GM23338 (cell line): ENCODE measurements around the gene HPDL. TPM values are rescaled to one million over a fixed set of nuclear protein-coding genes. Genes with fewer than 3 reads are reported as not detected.

Experiments
- ATAC-seq: fragments of 200-7000 bp; cut with Tn5 transposase; 3 replicates; pipeline ENCODE4 v1.9.1; 2020
- DNase-seq: peaks from one replicate; pipeline ENCODE4 v3.0.0-alpha.2; 2015; ENCODE audit warnings: low spot score
- H2AFZ ChIP-seq: fragments of 200-600 bp; sonication (generic); 2 replicates; pipeline ENCODE4 v1.8.0; 2016; ENCODE audit warnings: antibody characterized with exemption, mild to moderate bottlenecking, moderate library complexity
- H3F3A ChIP-seq: fragments of 200-600 bp; sonication (generic); replicated peaks from 2 replicates; pipeline ENCODE4 v1.8.0; 2017; ENCODE audit warnings: antibody characterized with exemption, mixed run types, low read depth
- H3K27ac ChIP-seq: fragments of 200-600 bp; sonication (generic); 2 replicates; pipeline ENCODE4 v1.6.1; 2016; ENCODE audit warnings: low read depth
- H3K27me3 ChIP-seq: fragments of 200-600 bp; sonication (generic); 2 replicates; pipeline ENCODE4 v1.8.0; 2016; ENCODE audit warnings: mild to moderate bottlenecking, mixed run types, moderate library complexity; ENCODE audit not compliant: insufficient read depth
- H3K36me3 ChIP-seq: fragments of 200-600 bp; sonication (generic); 2 replicates; pipeline ENCODE4 v1.8.0; 2016; ENCODE audit warnings: mild to moderate bottlenecking; ENCODE audit not compliant: insufficient read depth
- H3K4me1 ChIP-seq: fragments of 200-600 bp; sonication (generic); 2 replicates; pipeline ENCODE4 v1.8.0; 2016; ENCODE audit warnings: mild to moderate bottlenecking, moderate library complexity; ENCODE audit not compliant: insufficient read depth
- H3K4me2 ChIP-seq: fragments of 200-600 bp; sonication (generic); 2 replicates; pipeline ENCODE4 v1.7.1; 2017; ENCODE audit warnings: mixed run types
- H3K4me3 ChIP-seq: fragments of 200-600 bp; sonication (generic); 2 replicates; pipeline ENCODE4 v1.6.1; 2016; ENCODE audit warnings: mixed run types
- H3K79me2 ChIP-seq: fragments of 200-600 bp; sonication (generic); replicated peaks from 2 replicates; pipeline ENCODE4 v1.8.0; 2017; ENCODE audit warnings: mild to moderate bottlenecking; ENCODE audit not compliant: insufficient read depth
- H3K9me2 ChIP-seq: fragments of 200-600 bp; sonication (generic); 2 replicates; pipeline ENCODE4 v1.8.0; 2017; ENCODE audit not compliant: insufficient read depth
- H4K20me1 ChIP-seq: fragments of 200-600 bp; sonication (generic); replicated peaks from 2 replicates; pipeline ENCODE4 v1.8.0; 2017; ENCODE audit warnings: mild to moderate bottlenecking; ENCODE audit not compliant: insufficient read depth
- H3K27ac Mint-ChIP-seq: 2 replicates; pipeline ENCODE4 v1.8.0; 2020; ENCODE audit warnings: inconsistent platforms, mild to moderate bottlenecking, moderate library complexity, mixed read lengths
- H3K27me3 Mint-ChIP-seq: 3 replicates; pipeline ENCODE4 v1.8.0; 2022; ENCODE audit warnings: low read depth, mild to moderate bottlenecking, moderate library complexity, mixed read lengths, inconsistent platforms; ENCODE audit not compliant: insufficient read depth, poor library complexity
- H3K36me3 Mint-ChIP-seq: 3 replicates; pipeline ENCODE4 v1.8.0; 2021; ENCODE audit warnings: low read depth, mild to moderate bottlenecking, inconsistent platforms, moderate library complexity, mixed read lengths
- H3K4me1 Mint-ChIP-seq: 3 replicates; pipeline ENCODE4 v1.8.0; 2020; ENCODE audit warnings: mild to moderate bottlenecking, inconsistent platforms, mixed read lengths
- H3K4me3 Mint-ChIP-seq: 3 replicates; pipeline ENCODE4 v1.8.0; 2021; ENCODE audit warnings: moderate library complexity, mild to moderate bottlenecking, inconsistent platforms, mixed read lengths
- H3K9me3 Mint-ChIP-seq: 3 replicates; pipeline ENCODE4 v1.8.0; 2020; ENCODE audit warnings: moderate library complexity, mild to moderate bottlenecking, inconsistent platforms, mixed read lengths
- CTCF ChIP-seq, 2 experiments: fragments of 200-600 bp in 1 of 2; sonication (generic) in 1 of 2; conservative IDR thresholded peaks; 2 replicates each; pipeline versions ENCODE4 v1.5.1 to v1.6.1; 2016 to 2017; ENCODE audit warnings: antibody characterized with exemption in 2 of 2, low read depth in 2 of 2, mild to moderate bottlenecking in 2 of 2, moderate library complexity in 1 of 2
- EZH2 ChIP-seq: fragments of 200-600 bp; sonication (generic); IDR thresholded peaks from one replicate; pipeline ENCODE4 v1.8.0; 2017; ENCODE audit warnings: antibody characterized with exemption, mild to moderate bottlenecking, low read depth; ENCODE audit not compliant: unreplicated experiment
- JUNB ChIP-seq: IDR thresholded peaks from one replicate; pipeline ENCODE4 v1.6.1; 2016; ENCODE audit warnings: antibody characterized with exemption; ENCODE audit not compliant: unreplicated experiment
- POLR2AphosphoS5 ChIP-seq: IDR thresholded peaks from 2 replicates; pipeline ENCODE4 v1.6.1; 2016; ENCODE audit warnings: antibody characterized with exemption, low read depth
- ZNF331 ChIP-seq: fragments of 250-450 bp; sonication (Bioruptor Pico); IDR thresholded peaks from 2 replicates; pipeline ENCODE4 v1.5.0; 2020; ENCODE audit warnings: low read depth, mild to moderate bottlenecking, moderate library complexity
- ZNF462 ChIP-seq: fragments of 250-450 bp; sonication (Bioruptor Pico); IDR thresholded peaks from 2 replicates; pipeline ENCODE4 v1.5.0; 2020; ENCODE audit warnings: mild to moderate bottlenecking, moderate library complexity
- polyA plus RNA-seq: library from polyadenylated mRNA; unstranded; fragments of >200 nt; fragmentation: Nextera tagmentation; extraction: Ambion mirVana; gene quantifications from 2 replicates; pipeline ENCODE4 v1.2.1, GENCODE V29; 2016
- total RNA-seq: library from RNA; depleted of rRNA; stranded (reverse); fragments of >200 nt; shearing (Covaris generic); gene quantifications from 2 replicates; pipeline ENCODE4 v1.2.3, GENCODE V29; 2014

The HPDL gene
- total and polyA plus RNA-seq, 2 experiments from 2014 or later, result 36.5 to 82.1 TPM

- DNase-seq, result no peak
- no peak overlapping the region for H3K27ac Mint-ChIP-seq
Measured at GRCh38 chr1:45351508-45351907, 24.8 kb downstream of the HPDL start.

More at GRCh38 chr1:45351508-45351907, 24.8 kb downstream of the HPDL start:
- no peaks in the 10 kb centered on the region for H3K4me1 ChIP-seq
- H3K4me3 Mint-ChIP-seq, result no peak overlapping the region
- H3K27me3 ChIP-seq, result no peaks in the 10 kb centered on the region
- H3K9me3 Mint-ChIP-seq, result no peaks in the 10 kb centered on the region
- no peak for TF ChIP-seq EZH2
- TF ChIP-seq POLR2AphosphoS5, result no peak
- no peak for TF ChIP-seq ZNF331 (CRISPR knock-in tag)
- no peak for TF ChIP-seq ZNF462
- TF ChIP-seq JUNB, result no peak
- no peak for TF ChIP-seq CTCF (conservative IDR thresholded peaks at IDR 0.05; ENCODE audit: low read depth in 2 of 2)
- no peaks in the 10 kb centered on the region for H3K79me2 ChIP-seq
- no peaks in the 10 kb centered on the region for H3F3A ChIP-seq
- no peaks in the 10 kb centered on the region for H3K36me3 Mint-ChIP-seq
- no peaks in the 10 kb centered on the region; the same call in none of the 2 replicates for H4K20me1 ChIP-seq
- no peak overlapping the region for H3K4me3 ChIP-seq
- no peaks in the 10 kb centered on the region for H3K36me3 ChIP-seq
- peaks cover 2% of the 10 kb centered on the region for H3K27me3 Mint-ChIP-seq
- H3K4me1 Mint-ChIP-seq, result peaks cover 3% of the 10 kb centered on the region; the same call in 1 of the 3 replicates
- H3K9me2 ChIP-seq, result no peaks in the 10 kb centered on the region
- ATAC-seq, result no peak
- no peak overlapping the region for H3K4me2 ChIP-seq
- no peak overlapping the region for H2AFZ ChIP-seq
- H3K27ac ChIP-seq, result no peak overlapping the region
